ENCODE results near the gene UBE2V1.
"Not testable (repeated sequence)": the region's sequence is repeated elsewhere in the genome, so short reads cannot be mapped to it uniquely, and the experiment has no call there.

UBE2V1 gene

DNA sequence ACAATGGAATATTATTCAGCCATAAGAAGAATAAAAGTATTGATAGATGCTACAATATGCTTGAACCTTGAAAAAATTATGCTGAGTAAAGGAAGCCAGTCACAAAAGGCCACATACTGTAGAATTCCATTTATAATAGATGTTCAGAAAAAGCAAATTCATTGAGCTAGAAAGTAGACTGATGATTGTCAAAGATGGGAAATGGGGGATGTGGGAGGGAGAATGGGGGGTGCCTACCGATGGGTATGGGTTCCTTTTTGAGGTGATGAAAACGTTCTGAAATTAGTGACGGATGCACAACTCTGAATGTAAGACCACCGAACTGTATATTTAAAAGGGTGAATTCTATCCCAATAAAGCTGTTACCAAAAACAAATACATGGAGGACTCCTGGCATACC is 18.4 kb downstream of the UBE2V1 start:
- DNase-seq (ENCODE audit: low spot score), result no peak

DNA sequence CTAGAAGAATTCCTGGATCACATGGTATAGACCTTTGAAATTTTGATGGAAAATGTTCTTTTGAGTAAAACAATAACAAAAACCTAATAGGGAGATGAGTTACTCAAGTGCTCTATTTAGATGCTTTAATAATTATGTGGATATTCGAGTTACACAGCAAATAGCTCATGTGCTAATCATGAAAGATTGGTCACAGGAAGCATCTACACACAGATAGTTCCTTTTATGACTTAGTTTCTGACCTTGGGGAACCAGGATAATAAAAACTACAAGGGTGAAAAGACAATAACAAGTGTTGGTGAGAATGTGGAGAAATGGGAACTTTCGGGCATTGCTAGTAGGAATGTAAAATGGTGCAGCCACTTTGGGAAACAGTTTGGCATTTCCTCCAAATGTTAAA is 19.7 kb downstream of the UBE2V1 start:
- DNase-seq (ENCODE audit: low spot score), result no peak

DNA sequence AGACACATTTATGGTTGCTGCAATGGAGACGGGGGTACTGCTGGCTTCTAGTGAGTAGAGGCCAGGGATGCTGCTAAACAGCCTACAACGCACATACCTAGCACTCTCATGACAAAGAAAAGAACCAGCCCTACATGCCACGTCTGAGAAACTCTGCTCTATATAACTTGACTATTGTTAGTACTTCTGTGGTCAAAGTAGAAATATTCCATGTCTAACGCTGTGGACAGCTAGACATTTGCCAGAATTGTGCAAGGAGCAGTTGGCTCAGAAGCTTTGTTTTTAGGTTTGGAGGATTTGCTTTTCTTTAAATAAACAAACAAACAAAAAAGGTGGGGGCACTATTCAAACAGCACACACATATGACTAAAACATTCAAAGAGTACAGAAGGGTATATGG is 20.5 kb downstream of the UBE2V1 start:
- no peak for DNase-seq (ENCODE audit: low spot score)

DNA sequence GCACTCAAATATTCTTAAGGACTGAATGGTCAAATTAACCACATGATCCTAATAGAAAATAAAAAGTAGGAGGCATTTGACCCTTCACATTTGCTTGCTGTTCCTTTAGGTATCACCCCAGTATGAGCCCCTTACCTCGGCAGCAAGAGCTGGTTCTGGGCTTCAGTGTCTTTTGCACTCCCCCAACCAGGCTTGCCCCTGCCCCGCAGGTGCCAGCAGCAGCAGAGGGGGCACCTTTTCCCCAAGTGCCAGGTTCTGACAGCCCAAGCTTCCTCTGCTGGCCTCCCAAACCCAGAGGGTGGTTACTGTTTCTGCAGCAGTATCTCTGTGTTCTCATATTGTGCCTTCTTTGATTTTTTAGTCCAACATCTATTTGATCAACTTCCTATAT is 23.2 kb downstream of the UBE2V1 start:
- no peak for DNase-seq (ENCODE audit: low spot score)

DNA sequence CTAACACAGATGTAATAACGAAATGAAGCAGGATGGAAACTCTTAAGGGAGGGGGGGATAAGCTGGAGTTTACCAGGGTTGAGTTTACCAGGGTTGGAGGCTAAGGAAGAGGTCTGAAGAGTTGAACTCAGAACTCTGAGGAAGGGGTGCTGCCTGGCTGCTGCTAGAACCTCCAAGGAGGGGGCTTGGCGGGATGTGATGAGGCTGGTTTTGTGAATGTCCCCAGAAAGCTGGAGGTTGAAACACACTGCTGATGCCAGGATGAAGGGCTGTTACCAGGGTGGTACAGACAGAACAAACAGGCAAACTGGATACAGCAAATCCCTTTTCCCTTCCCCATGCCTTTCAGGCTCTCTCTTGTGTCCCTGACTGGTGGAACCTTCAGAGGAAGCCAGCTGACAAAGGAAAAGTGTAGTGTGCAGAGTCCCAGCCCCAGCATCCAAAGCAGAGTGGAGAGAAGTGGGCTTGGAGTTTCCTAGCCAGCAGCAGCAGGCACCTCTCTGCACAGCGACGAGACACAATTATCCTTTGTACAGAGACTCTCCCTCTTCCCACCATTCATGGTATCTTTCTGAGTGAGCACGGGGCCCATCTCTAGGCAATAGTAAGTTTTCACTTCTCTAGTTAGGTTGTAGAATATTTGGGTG is 23.7 kb downstream of the UBE2V1 start:
- DNase-seq (ENCODE audit: low spot score), result no peak

DNA sequence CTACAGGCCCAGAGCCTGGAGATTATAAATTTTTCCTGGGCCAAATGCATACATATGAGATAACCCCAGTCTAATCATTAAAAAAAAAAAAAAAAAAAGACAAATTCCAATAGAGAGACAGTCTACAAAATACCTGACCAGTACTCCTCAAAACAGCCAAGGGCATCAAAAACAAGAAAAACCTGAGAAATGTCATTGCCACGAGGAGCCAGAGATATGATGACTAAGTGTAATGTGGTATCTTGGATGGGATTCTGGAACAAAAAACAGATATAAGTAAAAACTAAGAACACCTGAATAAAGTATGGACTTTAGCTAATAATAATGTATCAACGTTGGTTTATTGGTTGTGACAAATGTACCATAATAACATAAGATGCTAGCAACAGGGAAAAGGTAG is 24.9 kb downstream of the UBE2V1 start:
- no peak for DNase-seq (ENCODE audit: low spot score)

DNA sequence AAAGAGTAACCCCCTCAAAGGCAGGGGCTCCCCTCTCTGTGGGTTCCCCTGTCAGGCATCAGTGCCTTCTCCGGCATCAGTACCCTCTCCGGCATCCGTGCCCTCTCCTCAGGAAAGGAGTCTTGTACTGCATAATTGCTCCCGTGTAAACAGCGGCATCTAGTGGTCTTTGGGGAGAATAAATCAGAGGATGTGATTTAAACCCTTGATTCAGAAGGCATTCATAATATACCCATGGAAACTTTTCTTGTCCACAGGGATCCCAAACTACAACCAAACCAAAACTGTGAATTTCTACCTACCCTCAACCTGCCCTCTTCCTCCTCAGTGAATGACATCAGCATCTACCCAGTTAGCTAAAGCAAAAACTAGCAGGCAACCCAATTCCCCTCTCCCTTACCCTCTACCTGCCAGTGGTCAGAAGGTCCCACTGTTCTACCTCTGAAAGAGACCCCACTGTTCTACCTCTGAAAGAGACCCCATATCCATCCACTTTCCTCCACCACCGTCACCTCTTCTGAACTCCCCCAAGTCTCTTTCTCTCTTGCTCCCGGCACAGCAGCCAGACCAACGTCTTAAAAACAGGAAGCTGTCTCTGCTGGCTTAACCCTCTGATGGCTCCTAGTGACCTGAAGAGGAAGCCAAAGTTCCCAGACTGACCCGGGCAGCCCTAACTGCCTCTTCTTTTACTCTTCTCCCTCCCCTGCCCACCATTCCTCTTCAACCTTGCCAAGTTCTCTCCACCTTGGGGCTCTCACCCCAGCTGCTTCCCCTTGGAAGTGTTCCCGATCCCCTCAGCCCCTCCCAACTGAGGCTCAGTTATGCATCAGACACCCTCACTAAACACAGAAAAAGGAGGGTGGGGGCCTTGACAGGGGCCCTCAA is 27.2 kb downstream of the UBE2V1 start:
- peak; percentile 80 for DNase-seq (ENCODE audit: low spot score)

DNA sequence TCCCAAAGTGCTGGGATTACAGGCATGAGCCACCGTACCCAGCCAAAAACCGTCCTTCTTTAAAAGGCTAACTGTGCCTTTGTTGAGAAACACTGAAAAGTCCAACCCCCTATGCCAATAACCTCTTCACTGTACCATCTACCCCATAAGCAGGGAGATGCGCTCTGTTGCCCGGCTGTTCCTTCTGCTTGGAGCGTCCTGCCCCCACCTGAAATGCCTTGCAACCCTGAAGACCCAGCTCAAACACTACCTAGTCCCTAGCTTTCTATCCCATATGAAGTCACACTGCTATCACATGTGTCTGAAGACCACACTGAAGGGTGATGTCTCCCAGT is 27.8 kb downstream of the UBE2V1 start:
- DNase-seq (ENCODE audit: low spot score), result no peak

DNA sequence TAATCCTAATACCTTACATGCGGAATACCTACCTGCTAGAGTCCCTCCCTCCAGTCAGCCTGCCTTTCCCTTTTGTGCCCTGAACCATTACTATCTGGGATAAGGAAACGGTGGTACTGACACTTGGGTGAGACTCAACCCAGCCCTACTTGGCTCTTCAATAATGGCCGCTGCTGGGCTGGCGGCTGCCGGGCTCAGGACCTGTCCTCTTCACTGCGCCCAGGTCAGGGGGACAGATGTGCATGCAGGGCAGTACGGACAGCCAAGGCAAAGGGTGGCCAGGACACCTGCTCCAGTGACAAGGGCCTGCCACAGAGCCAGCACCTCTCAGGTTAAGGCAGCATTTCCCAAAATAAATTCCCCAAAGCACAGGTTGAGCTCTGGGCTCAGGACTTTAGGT is 29.9 kb downstream of the UBE2V1 start:
- DNase-seq (ENCODE audit: low spot score), result no peak

DNA sequence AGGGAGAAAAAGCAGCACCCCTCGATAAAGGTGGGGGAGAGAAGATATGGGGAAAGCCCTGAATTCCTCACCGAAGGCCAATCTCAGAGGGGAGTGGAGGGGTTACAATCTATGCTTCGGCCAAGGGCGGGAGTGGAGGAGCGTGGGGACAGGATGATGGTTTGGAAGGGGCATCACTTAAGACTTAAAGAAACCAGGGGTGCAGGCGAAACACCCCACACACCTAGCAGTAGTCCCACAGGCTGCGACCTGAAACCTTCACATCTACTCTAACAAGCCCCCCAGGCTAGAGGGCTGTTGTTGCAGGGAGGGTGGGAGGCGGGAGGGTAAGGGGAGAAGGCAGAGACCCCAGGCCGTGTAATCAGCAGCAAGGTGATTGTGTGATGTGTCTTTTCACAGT is 30.9 kb downstream of the UBE2V1 start:
- DNase-seq (ENCODE audit: low spot score), result not testable (repeated sequence)

DNA sequence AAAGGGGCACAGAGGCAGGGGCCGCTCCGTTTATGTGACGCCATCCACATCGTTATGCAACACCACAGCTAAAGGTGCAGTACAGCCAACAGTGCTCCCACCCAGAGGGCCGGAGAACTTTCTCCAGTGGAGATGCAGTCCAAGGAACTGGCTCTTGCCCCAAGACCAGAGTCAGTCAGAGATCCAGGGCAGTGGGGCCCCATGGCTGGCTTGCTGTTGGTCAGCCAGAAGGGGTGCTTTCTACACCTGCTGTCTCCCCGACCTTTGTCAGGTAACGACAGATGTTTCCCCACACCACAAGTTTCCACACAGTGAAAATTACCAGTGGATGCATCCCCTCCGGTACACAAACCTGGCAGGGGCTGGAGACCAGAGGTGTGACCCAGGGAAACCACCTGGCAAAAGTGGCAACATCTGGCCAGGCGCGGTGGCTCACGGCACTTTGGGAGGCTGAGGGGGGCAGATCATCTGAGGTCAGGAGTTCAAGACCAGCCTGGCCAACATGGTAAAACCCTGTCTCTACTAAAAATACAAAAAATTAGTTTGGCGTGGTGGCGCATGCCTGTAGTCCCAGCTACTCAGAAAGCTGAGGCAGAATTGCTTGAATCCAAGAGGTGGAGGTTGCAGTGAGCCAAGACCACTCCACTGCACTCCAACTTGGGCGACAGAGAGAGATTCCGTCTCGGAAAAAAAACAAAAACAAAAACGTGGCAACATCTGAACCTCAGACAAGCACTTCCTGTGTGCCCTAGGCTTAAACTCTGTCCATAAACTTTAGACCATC is 34.9 kb downstream of the UBE2V1 start:
- no peak for DNase-seq (ENCODE audit: low spot score)

DNA sequence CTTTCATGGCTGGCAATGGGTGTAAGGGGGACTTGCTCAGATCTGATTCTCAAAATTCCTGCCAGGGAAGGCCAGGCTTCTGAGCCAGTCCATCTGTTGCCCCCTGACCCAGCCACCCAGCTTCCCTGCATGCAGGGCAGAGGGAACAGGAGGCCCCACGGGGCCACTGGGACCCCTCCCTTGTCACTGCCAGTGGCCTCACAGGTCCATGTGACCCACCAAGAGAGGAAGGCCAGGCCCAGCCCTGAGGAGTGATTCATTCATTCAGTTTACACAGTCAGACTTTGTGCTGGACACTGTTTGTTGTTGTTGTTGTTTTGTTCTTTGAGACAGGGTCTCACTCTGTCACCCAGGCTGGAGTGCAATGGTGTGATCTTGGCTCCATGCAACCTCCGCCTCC is 39.5 kb downstream of the UBE2V1 start:
- DNase-seq (ENCODE audit: low spot score), result no peak

DNA sequence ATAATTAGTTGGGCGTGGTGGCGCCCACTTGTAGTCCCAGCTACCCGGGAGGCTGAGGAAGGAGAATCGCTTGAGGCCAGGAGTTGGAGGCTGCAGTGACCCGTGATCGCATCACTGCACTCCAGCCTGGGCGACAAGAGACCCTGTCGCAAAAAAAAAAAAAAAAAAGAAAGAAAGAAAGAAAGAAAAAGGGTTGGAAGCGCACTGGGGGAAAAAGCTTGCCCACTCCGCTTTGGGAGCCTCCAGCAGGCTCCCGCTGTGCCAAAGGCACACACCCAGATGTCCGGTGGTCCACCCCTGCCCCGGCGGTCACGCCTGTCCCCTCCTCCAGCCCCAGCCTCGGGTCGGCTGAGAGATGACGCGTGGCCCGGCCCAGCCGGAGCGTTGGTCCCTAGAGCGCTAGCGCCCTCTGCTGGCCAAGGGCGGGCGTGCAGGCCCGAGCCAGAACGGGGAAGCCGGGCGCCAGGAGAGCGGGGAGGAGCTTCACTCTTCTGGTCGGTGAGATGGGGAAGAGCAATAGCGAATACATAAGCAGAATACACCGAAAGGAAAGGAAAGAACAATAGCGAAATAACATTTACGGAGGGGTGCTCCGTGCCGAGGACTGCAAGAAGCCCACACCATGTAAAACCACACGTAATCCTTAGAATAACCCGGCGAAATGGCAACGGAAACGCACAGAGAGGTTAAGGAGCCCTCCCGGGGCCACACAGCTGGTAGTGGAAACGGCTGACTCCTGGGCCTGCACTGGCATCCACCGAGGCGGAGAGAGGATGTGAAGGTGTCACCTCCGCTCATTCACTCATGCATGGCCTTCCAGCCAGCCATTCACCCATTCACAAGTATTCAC is 41.7 kb downstream of the UBE2V1 start:
- peak; percentile 96 for DNase-seq (ENCODE audit: low spot score)

DNA sequence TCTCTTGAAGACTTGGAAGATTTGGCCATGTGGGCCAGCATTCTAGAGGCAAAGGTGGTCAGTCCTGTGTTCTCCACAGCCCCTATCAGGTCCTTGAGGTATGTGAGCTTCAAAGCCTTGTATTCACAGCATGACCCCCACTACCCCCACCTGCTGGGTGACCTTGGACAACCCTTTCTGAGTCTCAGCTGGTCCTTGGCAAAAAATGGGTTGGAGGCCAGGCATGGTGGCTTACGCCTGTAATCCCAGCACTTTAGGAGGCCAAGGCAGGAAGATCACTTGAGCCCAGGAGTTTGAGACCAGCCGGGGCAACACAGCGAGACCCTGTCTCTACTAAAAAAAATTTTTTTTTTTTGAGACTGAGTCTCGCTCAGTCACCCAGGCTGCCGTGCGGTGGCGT is 42.6 kb downstream of the UBE2V1 start:
- DNase-seq (ENCODE audit: low spot score), result no peak

DNA sequence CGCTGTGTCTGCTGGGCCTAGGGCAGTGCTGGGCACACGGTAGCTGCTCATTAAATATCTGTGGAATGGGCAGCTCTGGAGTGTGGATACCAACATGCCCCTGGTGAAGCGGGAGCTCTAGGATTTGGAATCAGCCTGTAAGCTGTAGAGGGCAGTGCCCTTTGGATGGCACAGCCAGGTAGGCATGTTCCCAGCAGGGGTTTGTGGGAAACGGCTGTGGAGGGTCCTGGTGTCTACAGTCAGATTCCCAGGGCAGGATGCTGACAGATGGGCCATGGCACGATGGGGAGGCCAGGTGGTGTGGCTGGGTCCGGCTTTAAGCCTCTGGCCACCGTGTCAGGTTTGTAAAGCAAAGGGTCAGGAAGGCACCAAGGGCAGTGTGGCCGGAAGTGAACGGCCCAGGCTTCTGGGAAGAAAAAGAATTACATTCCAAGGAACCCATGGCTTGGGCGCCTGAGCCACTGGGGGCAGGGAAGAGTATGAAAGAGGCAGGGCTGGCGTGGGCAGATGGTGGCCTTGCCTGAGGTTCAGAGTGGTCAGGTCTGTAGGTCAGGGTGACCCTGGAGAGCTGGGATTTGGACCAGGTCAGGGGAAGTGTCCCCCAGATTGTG is 44.8 kb downstream of the UBE2V1 start:
- DNase-seq (ENCODE audit: low spot score), result no peak

DNA sequence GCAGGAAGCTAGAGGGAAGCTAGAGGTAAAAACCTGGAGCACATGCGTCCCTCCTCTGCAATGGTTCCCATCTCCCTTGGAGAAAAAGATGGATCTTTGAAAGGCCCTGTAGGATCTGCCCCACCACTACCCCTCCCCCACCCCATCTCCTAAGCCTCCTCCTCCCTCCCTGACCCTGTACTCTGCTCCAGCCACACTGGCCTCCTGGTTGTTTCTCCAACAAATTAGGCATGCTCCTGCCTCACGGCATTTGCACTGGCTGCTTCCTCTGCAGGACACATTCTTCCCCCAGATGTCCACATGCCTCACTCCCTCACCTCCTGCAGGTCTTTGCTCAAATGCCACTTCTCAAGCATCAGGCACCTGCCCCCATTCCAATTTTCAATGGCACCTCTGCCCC is 45.5 kb downstream of the UBE2V1 start:
- no peak for DNase-seq (ENCODE audit: low spot score)

DNA sequence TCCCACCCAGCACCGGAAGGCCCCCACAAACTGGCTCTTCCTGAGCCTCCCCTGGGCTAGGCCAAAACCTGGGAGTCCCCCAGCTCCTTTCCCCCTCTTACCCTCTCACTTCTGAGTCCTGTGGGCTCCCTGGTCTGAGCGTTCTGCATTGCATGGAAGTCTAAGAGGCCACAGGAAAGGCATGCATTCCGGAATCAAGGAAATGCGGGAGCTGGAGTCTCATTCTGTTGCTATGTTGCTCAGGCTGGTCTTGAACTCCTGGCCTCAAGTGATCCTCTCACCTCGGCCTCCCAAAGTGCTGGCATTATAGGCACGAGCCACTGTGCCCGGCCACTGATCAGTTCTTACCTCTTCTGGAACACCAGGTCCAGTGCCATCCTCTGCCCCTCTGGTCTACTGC is 45.9 kb downstream of the UBE2V1 start:
- DNase-seq (ENCODE audit: low spot score), result no peak

DNA sequence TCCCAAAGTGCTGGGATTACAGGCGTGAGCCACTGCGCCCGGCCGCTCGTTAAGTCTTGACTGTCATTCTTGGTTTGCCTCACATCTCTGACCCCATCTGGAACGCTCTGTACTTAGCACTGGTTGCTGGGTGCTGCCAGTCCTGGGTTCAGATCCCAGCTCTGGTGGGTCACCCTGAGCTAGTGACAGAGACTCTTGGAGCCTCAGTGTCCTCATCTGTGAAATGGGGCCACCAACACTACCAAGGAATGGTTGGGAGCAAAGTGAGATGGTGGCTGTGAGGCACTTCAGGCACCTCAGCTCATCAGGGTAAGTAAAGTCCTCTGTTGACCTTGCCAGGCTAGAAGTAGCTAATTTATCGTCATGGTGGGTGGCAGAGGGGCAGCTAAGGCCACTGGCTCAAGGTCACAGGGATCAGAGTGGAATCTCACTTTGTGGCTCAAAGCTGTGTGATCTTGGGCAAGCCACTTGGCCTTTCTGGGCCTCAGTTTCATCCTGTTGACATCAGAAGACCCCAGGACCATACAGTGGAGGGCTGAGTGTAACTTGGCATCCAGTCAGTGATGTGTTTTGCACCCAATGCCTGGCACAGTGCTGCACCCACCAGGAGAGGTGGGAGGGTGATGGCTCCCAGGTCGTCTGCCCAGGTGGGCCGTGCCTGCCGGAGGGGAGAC is 46.7 kb downstream of the UBE2V1 start:
- DNase-seq (ENCODE audit: low spot score), result no peak

DNA sequence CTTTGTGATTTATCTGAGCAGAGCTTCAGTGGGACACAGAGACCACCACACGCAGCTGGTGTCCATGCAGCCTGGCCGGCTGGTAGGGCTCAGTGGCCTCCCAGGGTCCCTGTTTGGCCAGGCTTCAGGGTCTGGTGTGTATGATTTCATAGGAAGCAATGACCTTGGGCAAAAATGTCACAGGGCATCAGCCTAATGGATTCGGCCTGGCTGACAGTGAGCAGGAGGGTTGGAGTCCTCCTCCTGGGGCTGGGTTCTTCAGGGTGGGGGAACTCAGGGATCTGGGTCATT is 47.7 kb downstream of the UBE2V1 start:
- no peak for DNase-seq (ENCODE audit: low spot score)

DNA sequence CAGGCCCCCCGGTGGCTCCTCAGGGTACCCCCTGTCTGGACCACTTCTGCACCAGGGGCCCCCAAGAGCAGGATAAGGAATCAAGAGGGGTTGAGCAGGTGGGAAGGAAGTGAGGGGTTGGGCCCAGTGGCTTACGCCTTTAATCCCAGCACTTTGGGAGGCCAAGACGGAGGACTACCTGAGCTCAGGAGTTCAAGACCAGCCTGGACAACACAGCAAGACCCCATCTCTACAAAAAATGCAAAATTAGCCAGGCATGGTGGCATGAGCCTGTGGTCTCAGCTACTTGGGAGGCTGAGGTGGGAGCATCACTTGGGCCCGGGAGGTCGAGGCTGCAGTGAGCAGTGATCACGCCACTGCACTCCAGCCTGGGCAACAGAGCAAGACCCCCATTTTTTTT is 49.2 kb downstream of the UBE2V1 start:
- not testable (repeated sequence) for DNase-seq (ENCODE audit: low spot score)
